ENCODE measurements around the gene RPTN.

DNA sequence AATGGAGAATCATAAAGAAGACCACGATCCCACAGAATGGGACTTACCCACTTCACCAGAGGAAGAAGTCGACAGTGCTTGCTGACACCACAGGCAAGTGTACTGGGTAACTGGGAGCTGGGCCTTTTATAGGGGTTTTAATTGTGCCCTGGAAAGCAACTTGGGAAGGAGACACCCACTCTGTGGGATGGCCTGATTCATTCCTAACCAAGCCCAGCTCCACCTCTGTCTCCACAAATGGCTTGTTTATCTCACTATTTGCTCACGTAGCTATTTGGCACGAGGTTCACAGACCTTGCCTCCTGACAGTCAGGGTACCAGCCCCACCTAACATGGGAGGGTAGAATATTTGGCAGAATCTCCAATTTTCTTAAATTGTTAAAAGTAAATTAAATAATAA lies 43.7 kb downstream of the RPTN start, which contains the start of gene TCHH:
- TF ChIP-seq, protein P1, sequence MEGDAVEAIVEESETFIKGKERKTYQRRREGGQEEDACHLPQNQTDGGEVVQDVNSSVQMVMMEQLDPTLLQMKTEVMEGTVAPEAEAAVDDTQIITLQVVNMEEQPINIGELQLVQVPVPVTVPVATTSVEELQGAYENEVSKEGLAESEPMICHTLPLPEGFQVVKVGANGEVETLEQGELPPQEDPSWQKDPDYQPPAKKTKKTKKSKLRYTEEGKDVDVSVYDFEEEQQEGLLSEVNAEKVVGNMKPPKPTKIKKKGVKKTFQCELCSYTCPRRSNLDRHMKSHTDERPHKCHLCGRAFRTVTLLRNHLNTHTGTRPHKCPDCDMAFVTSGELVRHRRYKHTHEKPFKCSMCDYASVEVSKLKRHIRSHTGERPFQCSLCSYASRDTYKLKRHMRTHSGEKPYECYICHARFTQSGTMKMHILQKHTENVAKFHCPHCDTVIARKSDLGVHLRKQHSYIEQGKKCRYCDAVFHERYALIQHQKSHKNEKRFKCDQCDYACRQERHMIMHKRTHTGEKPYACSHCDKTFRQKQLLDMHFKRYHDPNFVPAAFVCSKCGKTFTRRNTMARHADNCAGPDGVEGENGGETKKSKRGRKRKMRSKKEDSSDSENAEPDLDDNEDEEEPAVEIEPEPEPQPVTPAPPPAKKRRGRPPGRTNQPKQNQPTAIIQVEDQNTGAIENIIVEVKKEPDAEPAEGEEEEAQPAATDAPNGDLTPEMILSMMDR (IDR thresholded peaks at IDR 0.05) = no peak
- no peak for TF ChIP-seq POLR2A (IDR thresholded peaks at IDR 0.05)

Data from right lobe of liver (tissue), 4 donors.